Measurements from ENCODE around the gene DDX10.
"Not testable (repeated sequence)": the region's sequence is repeated elsewhere in the genome, so short reads cannot be mapped to it uniquely, and the experiment has no call there.

The DDX10 gene

DNA sequence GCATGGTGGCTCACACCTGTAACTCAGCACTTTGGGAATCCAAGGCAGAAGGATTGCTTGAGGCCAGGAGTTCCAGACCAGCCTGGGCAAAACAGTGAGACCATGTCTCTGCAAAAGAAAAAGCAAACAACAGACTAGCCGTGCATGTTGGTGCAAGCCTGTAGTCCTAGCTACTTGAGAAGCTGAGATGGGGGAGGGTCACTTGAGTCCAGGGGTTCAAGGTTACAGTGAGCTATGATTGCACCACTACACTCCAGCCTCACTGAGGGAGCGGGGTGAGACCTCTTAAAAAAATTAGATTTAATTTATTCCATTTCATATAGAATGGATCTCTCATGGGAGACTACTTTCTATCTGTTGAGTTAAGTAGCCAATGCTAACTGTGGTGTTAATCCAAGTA lies 50.4 kb downstream of the DDX10 start:
- no peak for DNase-seq (ENCODE audit: low read depth, low spot score)

DNA sequence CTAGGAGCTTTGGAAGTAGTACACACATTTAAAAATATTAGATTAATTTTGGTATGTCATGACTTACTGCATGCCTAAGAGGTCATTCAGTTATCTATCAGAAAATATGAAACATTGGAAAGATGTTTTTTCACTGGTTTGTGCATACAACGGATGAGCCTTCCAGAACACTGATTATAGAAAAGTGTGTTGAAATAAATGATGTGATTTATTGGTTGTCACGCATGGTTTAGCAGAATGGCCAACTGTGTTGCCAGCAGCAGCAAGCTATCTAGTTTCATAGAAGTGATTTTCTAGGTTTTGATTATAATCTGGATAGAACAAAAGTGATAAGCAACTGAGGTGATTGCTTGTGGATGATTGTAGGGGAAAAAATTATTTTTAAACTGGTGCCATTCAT lies 53.6 kb downstream of the DDX10 start:
- no peak for DNase-seq (ENCODE audit: low read depth, low spot score)

DNA sequence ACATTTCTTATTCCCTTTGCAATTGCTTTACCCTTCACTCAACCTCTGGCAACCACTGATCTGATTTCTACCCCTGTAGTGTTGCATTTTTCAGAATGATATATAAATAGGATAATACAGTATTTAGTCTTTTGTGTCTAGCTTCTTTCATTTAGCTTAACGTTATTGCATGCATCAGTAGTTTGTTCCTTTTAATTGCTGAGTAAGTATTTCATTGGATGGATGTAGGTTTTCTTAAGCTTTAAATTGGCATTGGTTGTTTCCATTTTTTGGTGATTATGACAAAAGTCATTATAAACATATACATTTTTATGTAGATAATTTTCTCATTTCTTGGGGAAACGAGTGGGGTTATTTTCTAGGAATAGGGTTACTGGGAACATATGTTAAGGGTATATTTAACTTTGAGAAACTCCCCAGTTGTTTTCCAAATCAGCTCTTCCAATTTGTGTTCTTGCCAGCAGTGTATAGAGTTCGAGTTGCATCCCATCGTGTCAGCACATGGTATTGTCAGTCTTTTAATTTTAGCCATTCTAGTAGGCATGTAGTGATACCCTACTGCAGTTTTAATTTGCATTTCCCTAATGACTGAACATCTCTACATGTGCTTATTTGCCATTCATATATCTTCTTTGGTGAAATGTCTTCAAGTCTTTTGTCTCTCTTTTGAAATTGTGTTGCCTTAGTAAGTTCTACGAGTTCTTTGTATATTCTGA lies 60.3 kb downstream of the DDX10 start:
- no peak for DNase-seq (ENCODE audit: low read depth, low spot score)

DNA sequence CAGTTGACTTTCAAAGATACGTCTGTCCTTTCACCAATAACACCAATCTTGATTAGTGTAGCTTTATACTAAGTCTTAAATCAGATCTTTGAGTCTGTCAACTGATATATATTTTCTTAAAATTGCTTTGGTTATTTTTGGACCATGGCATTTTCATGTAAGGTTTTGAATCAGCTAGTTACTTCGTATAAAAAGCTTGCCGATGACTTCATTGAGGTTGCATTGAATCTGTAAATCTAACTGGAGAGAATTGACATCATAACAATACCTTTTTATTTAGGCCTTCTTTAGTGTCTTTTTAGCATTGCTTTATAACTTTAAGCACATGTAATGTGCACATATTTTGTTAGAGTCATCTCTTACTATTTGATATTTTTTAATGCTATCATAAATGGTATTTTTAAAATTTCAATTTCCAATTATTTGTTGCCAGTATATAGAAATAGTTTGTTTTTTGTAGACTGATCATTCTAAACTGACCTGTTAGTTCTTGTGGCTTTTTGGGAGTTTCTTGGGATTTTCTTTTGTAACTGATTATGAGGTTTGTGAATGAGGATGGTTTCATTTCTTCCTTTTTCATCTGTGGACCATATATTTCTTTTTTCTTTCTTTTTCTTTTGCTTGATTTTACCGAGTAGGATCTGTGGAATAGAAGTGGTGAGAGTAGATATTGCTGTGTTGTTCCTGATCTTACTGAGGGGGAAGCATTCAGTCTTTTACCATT lies 61.4 kb downstream of the DDX10 start:
- DNase-seq (ENCODE audit: low read depth, low spot score): no peak

DNA sequence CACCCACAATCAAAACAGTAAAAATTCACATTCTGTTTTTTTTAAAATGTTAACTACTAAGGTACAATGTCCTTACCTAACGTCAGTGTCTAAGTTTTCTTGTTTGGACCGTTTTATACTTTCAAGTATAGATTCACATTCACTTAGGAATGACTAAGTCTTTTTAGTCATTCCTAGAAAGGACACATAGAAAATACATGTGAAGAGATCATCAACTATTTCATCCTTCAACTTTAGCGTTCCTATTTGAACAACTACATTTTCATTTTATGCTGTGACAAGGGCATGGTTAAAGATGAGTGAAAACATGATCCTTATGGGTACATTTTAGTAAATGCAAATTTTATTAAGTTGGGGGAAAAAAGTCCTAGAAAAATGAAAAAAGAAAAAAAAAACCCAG lies 62.8 kb downstream of the DDX10 start:
- no peak for DNase-seq (ENCODE audit: low read depth, low spot score)

DNA sequence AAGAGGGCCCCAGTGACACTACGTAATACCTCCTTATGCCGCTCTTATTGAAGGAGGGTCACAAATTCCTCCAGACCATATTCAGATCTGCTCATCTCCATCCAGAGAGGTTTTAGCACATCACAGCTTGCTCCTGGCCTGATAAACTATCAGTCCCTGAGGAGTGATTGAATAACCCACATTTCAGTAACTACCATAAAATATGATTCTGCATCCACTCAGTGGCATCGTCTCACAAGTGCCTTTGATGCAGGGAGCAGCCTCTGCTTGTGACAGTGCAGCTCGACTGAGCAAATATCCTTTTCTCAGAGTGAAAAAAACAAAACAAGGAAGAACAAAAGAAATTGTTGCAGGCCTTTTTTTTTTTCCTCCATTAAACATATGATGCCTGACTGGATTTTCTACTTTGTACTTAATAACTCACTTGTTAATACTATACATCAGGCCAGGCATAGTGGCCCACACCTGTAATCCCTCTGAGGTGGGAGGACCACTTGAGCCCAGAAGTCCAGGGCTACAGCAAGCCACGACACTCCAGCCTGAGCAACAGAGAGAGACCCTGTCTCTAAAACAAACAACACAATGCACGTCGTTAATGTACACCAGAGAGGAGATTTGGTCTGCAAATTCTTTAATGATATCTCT lies 64.5 kb downstream of the DDX10 start:
- DNase-seq (ENCODE audit: low read depth, low spot score): no peak

DNA sequence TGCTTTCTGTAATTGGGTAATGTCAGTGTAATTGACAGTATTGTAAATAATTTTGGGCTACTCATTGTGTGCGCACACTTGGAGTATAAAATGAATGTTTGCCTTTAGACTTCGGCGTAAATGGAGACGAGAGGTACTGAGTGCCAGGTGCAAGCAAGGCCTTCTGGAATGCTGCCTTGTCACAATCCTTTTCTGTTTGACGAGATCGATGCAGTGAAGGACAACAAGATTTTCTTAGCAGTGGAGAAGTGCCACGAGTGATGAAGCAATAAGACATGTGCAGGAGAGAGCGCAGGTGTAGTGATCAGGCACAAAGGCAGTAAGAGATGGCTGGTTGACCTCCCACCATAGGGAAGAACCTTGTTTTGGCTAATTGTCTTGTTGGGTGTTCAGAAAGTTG lies 67.5 kb downstream of the DDX10 start:
- no peak for DNase-seq (ENCODE audit: low read depth, low spot score)

DNA sequence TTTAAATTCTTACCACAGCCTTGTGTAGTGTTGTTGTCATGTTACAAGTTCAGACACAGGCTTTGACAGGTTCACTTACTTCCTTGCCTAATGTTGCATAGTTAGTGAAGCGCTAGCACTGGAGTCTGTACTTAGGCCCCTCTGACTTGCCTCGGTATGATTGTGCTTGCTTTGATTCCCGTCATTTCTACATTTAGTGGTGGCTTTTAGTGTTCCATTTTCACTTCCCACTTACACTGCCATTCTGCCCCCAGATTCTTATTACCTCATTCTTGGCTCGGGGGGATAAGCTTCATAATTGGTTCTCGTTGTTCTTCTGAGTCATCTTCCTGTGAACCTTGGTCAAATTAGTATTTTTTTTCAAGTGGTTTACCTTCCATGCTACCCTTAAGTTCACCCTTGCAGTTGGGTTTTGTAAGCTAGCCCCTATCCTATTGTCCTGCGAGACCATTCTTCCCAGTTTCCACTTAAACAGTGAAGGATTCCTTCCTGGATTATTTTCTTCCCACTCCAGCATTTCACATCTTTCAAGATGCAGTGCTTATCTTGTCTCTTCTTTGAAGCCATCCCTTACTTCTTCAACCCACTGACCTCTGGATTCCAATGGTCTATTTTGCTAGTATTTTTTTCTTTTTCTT lies 68.7 kb downstream of the DDX10 start:
- no peak for DNase-seq (ENCODE audit: low read depth, low spot score)

DNA sequence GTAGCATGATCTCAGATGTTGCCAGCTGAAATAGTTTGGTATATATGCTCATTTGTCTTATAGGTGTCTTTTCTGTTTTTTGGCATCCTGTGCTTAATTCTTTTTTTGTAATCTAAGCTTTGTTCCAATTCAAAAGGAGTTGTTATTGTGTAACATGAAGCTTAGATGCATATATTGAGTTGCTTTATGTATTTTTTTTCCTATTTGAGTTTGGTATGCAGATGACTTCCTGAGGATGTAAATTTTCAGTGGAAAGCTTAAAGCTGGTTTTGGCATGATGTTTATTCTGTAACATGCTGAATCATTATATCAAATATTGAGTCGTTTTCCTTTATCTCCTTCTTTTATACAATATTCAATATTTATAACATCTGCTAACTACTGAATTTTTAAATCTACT lies 69.4 kb downstream of the DDX10 start:
- DNase-seq (ENCODE audit: low read depth, low spot score): no peak

DNA sequence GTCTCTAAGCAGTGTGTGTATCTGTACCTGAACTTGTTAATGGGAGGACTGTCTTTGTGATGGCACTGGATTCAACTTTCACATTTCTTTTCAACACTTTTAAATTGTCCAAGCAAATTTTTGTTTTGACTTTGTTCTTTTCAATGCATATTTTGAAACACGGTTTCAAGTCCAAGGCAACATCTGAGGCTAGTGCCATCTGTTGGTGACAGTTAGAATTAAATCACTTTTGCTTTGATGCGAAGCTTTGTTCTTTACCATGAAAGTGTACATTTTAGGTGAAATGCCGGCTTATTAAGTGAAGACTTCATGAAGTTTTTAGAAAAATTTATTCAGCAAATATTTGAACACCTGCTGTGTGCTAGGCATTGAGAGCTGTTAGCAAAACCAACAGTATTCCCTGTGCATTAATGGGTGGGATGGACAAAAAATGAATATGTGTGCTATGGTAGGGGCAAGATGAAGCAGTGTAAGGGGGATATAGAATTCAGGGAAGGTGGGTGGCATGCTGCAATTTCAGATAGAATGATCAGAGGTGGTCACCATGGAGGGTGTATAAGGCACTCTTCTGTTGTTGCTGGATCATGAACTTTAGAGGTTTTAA lies 70.2 kb downstream of the DDX10 start:
- DNase-seq (ENCODE audit: low read depth, low spot score): no peak

DNA sequence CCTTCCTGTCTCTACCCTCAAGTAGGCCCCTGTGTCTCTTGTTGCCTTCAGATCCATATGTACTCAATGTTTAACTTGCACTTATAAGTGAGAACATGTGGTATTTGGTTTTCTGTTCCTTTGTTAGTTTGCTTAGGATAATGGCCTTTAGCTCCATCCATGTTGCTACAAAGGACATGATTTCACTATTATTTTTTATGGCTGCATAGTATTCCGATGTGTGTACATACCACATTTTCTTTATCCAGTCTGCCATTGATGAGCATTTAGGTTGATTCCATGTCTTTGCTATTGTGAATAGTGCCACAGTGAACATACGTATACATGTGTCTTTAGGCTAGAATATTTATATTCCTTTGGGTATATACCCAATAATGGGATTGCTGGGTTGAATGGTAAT lies 75.3 kb downstream of the DDX10 start:
- DNase-seq (ENCODE audit: low read depth, low spot score): not testable (repeated sequence)

DNA sequence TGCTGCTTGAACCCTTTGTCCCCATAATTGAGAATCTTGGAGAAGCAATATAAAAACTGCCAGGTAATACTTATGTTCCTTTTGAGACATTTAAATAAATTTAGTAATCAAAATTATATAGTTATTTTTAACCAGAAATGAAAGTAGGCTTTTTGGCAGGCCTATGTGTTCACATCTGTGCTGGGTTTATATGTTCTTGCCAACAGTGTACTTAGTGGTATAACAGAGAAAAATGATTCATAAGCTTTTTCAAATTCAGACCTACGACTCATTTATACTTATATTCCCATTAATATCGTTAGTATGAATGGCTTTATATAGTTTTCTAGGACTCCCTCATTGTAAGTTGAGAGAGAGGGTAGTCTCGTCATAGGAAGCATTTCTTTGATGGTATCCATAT lies 79.0 kb downstream of the DDX10 start:
- no peak for DNase-seq (ENCODE audit: low read depth, low spot score)

DNA sequence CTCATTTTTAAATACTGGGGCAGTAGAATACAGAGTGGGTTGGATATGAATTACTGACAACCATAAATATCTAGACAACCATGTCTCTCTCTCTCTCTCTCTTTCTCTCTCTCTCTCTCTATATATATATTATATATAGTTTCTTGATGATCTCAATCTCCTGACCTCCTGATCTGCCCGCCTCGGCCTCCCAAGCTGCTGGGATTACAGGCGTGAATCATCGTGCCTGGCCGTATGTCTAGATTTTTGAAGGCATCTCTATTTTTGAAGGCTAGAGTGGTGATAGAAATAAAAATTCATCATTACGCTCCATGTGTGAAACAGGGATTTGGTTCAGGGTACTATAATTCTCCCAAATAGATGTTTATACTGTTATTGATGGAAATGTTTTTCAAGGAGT lies 84.1 kb downstream of the DDX10 start:
- DNase-seq (ENCODE audit: low read depth, low spot score): no peak

DNA sequence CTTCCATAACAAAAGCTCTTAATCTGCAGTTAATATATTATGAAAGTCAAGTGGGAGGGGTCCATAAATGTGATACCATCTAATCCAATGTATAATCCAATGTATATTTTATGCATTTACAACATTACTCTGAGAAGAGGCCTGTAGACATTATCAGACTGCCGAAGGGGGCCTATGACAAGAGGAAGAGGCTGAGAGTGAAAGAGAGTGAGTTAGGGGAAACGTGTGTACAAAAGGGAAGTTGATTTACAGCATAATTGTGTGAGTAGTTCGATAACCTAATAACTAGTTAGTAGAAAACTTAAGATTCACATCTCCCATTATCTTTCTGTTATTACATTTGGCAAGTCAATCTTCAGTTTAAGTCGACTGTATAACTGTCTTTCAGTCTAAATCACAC lies 86.6 kb downstream of the DDX10 start:
- no peak for DNase-seq (ENCODE audit: low read depth, low spot score)

DNA sequence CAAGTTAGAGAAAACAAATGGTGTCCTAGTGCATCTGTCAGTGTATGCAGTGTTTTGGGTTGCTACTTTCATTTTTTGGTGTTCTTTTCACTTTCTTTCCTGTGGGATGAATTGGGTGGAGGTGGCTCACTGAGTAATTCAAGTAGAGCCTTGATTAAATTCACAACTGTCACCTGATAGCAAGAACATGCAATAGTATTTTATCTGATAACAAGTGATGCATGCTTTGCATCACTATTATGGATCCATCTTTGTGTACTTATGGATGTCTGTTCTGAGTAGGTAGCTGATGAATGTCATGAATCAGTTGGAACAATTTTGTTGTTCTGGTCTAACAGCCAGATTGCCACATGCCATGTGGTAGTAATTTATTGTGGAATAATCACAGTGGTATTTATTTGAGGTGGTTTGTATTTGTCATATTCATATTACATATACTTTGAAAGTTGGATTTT lies 87.5 kb downstream of the DDX10 start:
- DNase-seq (ENCODE audit: low read depth, low spot score): no peak

DNA sequence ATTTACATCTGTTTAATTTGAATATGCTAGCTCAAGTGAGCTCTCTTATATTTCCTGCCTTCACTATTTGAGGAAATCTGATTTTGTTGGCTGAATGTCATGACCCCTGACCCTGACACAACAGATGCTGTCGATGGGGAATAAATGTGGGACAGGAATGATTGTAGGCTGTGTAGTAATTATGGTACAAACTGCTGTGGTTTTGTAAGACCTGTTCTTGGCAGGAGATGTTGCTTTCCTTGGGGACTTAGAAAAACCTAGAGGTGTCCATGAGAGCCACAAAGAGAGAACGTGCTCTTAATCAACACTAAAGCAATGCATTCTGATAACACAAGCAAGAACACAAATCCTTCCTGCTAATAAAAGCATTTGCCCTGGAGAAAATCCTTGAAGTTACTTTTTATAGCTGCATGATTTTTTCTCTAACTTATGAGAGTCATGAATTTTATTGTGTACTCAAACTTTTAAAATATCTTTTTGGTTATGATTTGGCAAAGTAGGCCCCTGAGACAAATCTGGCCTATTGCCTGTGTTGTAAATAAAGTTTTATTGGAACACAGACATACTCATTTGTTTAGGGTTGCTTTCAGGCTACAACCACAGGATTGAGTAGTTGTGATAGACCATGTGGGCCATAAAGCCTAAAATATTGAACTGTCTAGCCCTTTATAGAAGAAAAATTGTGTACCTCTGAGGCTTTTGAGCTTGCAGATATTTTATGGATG lies 90.2 kb downstream of the DDX10 start:
- no peak for DNase-seq (ENCODE audit: low read depth, low spot score)

DNA sequence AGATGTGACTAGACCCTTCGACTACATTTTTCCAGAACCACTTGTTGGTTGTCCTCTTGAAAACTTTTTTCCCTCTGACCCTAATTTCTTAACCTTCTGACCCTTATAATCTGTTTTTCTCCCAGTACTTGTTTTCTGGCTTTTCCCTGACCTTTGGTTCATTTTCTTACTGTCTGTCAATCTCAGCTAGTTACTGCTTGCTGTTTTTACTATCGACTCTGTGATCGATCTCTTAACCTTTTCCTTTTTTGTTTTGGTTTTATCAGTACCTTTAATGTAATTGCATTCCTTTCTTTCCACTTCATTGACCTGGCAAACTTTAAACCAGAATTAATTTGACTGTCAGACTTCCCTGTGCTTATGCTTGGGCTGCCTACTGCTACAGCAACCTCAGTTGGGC lies 92.8 kb downstream of the DDX10 start:
- DNase-seq (ENCODE audit: low read depth, low spot score): no peak

DNA sequence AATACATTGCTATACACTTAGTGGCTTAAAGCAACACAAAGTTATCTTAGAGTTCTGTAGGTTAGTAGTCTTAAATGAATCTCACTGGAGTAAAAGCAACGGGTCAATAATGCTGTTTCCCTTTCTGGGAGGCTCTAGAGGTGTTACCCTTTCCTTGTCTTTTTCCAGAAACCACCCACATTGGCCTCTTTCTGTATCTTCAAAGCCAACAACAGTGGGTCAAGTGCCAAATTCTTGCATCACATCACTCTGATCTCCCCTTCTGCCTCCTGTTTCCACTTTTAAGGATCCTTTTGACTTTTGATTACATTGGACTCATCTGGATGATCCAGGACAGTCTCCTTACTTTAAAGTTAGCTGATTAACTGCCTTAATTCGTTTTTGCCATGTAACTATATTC lies 93.6 kb downstream of the DDX10 start:
- no peak for DNase-seq (ENCODE audit: low read depth, low spot score)

DNA sequence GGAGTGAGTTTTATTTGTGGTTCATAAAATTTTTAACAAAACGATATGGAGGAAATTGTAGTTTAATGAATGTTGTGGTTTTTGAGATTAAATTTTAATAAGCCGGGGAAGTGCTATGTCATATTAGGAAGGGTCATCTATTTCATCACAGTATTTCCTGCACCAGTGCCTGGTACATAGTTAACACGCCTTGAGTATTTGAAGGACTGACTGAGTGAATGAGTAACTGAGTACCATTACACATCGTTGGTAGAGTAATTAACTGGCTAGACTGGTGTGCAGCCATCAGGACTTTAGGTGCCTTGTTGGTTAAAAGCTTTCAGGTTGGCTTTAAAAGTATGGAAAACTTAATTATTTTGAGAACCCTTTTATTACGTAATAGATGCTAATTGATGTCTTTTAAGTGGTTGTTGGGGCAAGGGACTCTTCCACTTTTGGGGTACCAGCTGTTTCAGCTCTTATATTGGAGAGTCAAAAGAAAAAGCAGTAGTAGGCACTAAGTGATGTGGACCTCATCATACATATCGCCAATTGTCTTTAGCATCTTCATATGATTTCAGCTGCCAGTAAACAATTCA lies 101.8 kb downstream of the DDX10 start:
- no peak for DNase-seq (ENCODE audit: low read depth, low spot score)

DNA sequence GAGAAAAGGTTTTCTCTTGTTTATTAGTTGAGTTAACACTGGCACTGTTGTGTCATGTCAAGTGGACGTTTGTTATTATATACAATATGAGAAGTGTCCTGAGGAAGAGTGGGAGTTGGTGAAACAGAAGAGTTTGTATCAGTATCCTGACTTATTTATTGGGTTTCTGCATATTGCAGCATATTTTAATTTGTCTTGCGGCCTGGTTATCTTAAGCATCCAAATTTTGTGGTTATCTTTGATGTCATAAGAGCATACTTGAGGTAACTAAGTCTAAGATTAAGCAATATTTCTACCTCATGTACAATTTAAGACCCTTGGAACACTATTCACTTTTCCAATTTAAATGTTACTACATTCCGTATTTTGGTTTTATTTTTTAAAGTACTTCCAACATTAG lies 103.5 kb downstream of the DDX10 start:
- DNase-seq (ENCODE audit: low read depth, low spot score): no peak

DNA sequence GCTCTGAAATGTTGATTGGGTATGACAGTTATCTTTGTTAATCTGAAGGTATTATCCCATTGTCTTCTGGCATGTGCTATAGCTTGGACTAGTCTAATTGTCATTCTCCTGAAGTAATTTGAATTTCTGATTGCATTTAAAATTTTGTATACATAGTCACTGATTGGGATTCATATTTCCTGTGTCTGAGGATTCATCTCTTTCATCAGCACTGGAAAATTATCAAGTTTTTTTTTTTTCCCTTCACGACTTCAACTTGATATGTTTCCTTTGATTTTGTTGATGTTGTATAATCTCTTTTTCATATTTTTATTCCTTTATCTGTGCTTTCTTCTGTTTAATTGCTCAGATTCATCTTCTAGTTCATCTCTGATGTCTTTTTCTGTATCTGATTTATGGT lies 104.1 kb downstream of the DDX10 start:
- DNase-seq (ENCODE audit: low read depth, low spot score): no peak

Data from brain pericyte (primary cell).